Peyer's patch (tissue), 4 donors: ENCODE measurements around the gene PSME2. TPM values are rescaled to one million over a fixed set of nuclear protein-coding genes. Genes with fewer than 3 reads are reported as not detected.
"Not testable (repeated sequence)": the region's sequence is repeated elsewhere in the genome, so short reads cannot be mapped to it uniquely, and the experiment has no call there.

ENCODE experiments used
- DNase-seq, 3 donors: peaks; one replicate each; pipeline ENCODE4 v3.0.0-alpha.2; 2017 to 2019
- H3K27ac ChIP-seq, 4 donors: fragments of 200-600 bp; sonication (generic); one replicate each; pipeline ENCODE4 v1.5.1; 2016 to 2019
- H3K27me3 ChIP-seq, 2 donors: fragments of 200-600 bp; sonication (generic); one replicate each; pipeline ENCODE4 v1.5.1; 2019
- H3K36me3 ChIP-seq, 3 donors: fragments of 200-600 bp; sonication (generic); one replicate each; pipeline ENCODE4 v1.5.1; 2016 to 2019
- H3K4me1 ChIP-seq, 4 donors: fragments of 200-600 bp; sonication (generic); one replicate each; pipeline ENCODE4 v1.5.1; 2016 to 2019
- H3K4me3 ChIP-seq, 4 donors: fragments of 200-600 bp; sonication (generic); 1 replicate in 3 of 4; 2 replicates in 1 of 4; pipeline ENCODE4 v1.5.1; 2016 to 2019; ENCODE audit warnings: mild to moderate bottlenecking in 1 of 4
- H3K9me3 ChIP-seq, 4 donors: fragments of 200-600 bp; sonication (generic); one replicate each; pipeline ENCODE4 v1.5.1; 2016 to 2019; ENCODE audit warnings: mild to moderate bottlenecking in 1 of 4
- POLR2A ChIP-seq, 2 donors: fragments of 450-650 bp; IDR thresholded peaks; one replicate each; pipeline ENCODE4 v1.5.1; 2017; ENCODE audit warnings: antibody characterized with exemption in 2 of 2, mild to moderate bottlenecking in 2 of 2, moderate library complexity in 2 of 2
- total RNA-seq, 4 donors: library from RNA; depleted of rRNA; stranded (reverse); fragments of >200 nt; gene quantifications; one replicate each; pipeline ENCODE4 v1.1.0, GENCODE V29; 2016
- TF ChIP-seq, protein P1 (sequence below), 6 experiments: fragments of 450-650 bp in 4 of 6; fragments of 200-600 bp in 2 of 6; sonication (generic) in 1 of 6; IDR thresholded peaks; one replicate each; pipeline ENCODE4 v1.5.1; 2017 to 2019; ENCODE audit warnings: antibody characterized with exemption in 6 of 6, mild to moderate bottlenecking in 3 of 6, moderate library complexity in 1 of 6

PSME2 gene
- total RNA-seq, 4 donors from 2014 or later, result 119 to 258 (median 162) TPM

DNA sequence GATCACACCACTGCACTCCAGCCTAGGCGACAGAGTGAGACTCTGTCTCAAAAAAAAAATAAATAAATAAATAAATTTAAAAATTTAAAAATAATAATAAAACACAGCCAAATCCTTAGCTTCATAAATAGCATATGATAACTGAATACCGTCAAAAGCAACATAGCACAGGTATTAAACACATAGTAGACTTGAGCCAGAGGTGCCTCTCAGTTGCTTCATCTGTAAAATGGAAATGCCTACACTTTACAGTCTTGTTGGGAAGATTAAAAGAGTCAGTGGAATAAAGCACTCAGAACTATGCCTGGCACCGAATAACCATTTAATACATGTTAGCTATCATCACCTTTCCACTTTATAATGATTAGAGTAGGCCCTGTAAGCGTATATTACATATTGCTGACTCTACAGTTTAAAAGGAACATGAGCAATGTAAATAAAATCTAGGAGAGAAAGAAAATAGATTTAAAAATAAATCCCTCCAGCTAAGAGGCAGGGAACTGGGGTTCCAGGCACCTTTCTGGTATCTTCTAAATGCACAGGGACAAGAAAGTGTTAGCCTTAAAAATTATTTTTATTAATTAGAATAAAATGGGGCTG is 39.6 kb downstream of the PSME2 start:
- Histone ChIP-seq H3K27me3 (no peaks in the 10 kb centered on the region), H3K36me3 (peaks cover 0 to 22% (median 0%) of the 10 kb centered on the region in 3 donors), H3K4me3 (no peak overlapping the region), H3K9me3 (no peaks in the 10 kb centered on the region), H3K27ac (no peak overlapping the region), H3K4me1 (peaks cover 0 to 9% (median 3%) of the 10 kb centered on the region in 4 donors)
- TF ChIP-seq POLR2A (IDR thresholded peaks at IDR 0.05), result no peak
- TF ChIP-seq, protein P1, sequence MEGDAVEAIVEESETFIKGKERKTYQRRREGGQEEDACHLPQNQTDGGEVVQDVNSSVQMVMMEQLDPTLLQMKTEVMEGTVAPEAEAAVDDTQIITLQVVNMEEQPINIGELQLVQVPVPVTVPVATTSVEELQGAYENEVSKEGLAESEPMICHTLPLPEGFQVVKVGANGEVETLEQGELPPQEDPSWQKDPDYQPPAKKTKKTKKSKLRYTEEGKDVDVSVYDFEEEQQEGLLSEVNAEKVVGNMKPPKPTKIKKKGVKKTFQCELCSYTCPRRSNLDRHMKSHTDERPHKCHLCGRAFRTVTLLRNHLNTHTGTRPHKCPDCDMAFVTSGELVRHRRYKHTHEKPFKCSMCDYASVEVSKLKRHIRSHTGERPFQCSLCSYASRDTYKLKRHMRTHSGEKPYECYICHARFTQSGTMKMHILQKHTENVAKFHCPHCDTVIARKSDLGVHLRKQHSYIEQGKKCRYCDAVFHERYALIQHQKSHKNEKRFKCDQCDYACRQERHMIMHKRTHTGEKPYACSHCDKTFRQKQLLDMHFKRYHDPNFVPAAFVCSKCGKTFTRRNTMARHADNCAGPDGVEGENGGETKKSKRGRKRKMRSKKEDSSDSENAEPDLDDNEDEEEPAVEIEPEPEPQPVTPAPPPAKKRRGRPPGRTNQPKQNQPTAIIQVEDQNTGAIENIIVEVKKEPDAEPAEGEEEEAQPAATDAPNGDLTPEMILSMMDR (IDR thresholded peaks at IDR 0.05), result no peak
- DNase-seq, result no peak

DNA sequence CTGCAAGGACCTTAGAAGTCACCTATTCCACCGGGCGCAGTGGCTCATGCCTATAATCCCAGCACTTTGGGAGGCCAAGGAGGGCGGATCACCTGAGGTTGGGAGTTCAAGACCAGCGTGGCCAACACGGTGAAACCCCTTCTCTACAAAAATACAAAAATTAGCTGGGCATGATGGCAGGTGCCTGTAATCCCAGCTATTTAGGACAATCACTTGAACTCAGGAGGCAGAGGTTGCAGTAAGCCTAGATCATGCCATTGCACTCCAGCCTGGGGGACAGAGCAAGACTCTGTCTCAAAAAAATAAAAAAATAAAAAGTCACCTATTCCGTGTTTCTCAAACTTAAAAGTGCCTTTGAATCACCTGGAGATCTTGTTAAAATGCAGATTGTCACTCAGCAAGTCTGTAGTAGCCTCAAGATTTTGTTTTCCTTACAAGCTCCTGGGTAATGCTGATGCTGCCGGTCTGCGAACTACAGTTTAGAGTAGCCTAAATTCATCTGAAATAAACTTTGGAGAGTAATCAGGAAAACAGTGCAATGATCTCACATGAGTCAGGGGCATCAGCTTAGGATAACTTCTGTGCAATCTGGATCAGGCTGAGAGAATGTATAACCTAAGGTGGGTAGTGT is 40.7 kb downstream of the PSME2 start:
- not testable (repeated sequence) for H3K27ac ChIP-seq, H3K27me3 ChIP-seq, H3K9me3 ChIP-seq, H3K4me1 ChIP-seq, DNase-seq, H3K4me3 ChIP-seq
- peaks cover 0 to 31% (median 0%) of the 10 kb centered on the region in 3 donors for H3K36me3 ChIP-seq

DNA sequence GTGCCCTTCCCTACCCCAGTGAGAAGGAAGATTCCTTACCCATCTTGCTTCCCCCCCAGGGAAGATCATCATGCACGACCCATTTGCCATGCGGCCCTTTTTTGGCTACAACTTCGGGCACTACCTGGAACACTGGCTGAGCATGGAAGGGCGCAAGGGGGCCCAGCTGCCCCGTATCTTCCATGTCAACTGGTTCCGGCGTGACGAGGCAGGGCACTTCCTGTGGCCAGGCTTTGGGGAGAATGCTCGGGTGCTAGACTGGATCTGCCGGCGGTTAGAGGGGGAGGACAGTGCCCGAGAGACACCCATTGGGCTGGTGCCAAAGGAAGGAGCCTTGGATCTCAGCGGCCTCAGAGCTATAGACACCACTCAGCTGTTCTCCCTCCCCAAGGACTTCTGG is 43.0 kb downstream of the PSME2 start:
- Histone ChIP-seq H3K27ac (no peak overlapping the region), H3K9me3 (no peaks in the 10 kb centered on the region), H3K27me3 (no peaks in the 10 kb centered on the region), H3K4me3 (no peak overlapping the region), H3K36me3 (peaks cover 0 to 54% (median 0%) of the 10 kb centered on the region in 3 donors), H3K4me1 (no peaks in the 10 kb centered on the region)
- peak in 1 of 3 donors; percentile 34 for DNase-seq
- TF ChIP-seq POLR2A (IDR thresholded peaks at IDR 0.05), result no peak
- TF ChIP-seq, protein P1 (IDR thresholded peaks at IDR 0.05), result no peak

DNA sequence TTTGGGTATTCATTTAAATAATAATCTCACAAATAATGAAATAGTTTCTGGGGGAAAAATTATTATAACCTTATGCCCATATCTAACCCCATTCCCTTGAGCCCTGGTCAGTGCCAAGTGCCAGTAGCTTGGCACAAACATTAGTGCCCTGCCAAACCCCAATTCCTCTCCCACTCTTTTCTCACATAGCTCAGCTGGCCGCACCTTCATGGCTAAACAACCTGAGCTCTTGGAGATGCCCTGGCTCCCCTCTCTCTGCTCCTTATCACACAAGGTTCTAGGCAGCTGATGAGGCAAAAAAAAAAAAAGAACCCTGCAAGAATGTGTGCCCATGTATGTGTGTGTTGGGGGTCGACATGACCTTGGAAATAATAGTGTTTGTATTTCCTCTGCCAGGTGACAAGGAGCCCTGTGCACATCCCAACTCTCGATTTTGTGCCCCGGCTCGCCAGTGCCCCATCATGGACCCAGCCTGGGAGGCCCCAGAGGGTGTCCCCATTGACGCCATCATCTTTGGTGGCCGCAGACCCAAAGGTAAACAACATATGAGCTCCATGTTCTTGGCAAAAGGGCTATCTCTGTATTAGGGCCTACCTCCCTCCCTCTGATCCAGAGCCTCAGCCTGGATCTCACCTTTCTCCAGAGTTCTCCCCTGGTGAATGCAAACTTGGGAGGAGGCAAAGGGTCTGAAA is 43.9 kb downstream of the PSME2 start:
- no peaks in the 10 kb centered on the region for H3K9me3 ChIP-seq
- peak in 1 of 3 donors; percentile 22 for DNase-seq

DNA sequence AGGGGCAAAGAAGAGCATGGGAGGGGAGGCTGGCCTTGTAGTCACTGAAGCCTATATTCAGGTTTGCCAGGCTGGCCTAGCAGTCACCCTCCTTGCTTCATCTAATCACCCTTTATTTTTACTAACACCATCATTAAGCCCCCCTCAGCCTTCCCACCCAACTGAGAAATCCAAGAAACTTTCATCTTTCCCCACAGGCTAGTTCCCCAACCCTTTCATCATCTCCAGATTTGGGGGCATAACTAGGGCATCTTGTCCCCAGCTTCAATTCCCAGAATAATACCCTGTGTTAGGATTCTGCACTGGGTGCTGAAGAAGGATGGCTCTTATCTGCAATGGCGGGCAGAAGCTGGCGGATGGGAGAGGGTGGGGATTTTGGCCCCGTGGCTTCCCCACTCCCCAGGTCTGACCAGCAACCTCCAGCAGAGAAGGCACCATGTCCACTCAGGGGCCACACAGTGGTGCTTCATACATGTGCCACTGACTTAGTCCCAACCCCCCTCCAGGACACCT is 45.4 kb downstream of the PSME2 start:
- TF ChIP-seq, protein P1 (IDR thresholded peaks at IDR 0.05), result no peak
- TF ChIP-seq POLR2A (IDR thresholded peaks at IDR 0.05), result no peak
- Histone ChIP-seq H3K36me3 (peaks cover 0 to 68% (median 0%) of the 10 kb centered on the region in 3 donors), H3K4me1 (peaks cover 0 to 9% (median 0%) of the 10 kb centered on the region in 4 donors), H3K27me3 (no peaks in the 10 kb centered on the region), H3K4me3 (no peak overlapping the region), H3K27ac (no peak overlapping the region), H3K9me3 (no peaks in the 10 kb centered on the region)
- peak in 1 of 3 donors; percentile 25 for DNase-seq

More for the DNA sequence above, 43.9 kb downstream of the PSME2 start:
- Histone ChIP-seq H3K4me1 (no peaks in the 10 kb centered on the region), H3K4me3 (no peak overlapping the region), H3K27ac (no peak overlapping the region), H3K36me3 (peaks cover 0 to 61% (median 0%) of the 10 kb centered on the region in 3 donors), H3K27me3 (no peaks in the 10 kb centered on the region)
- no peak for TF ChIP-seq POLR2A (IDR thresholded peaks at IDR 0.05)
- TF ChIP-seq, protein P1 (IDR thresholded peaks at IDR 0.05), result no peak
